Dermis microvascular lymphatic vessel endothelial cell (primary cell): ENCODE results near the gene SVIP. TPM values are rescaled to one million over a fixed set of nuclear protein-coding genes. Genes with fewer than 3 reads are reported as not detected.

ENCODE experiments used
- DNase-seq, 2 donors: peaks; one replicate each; pipeline versions ENCODE4 v3.0.0 to v3.0.0-alpha.2; 2010; ENCODE audit warnings: low read depth in 2 of 2
- total RNA-seq: library from RNA; depleted of rRNA; stranded (reverse); fragments of >200 nt; gene quantifications from 2 replicates; pipeline ENCODE4 v1.2.1, GENCODE V29; 2014

Gene SVIP, protein sequence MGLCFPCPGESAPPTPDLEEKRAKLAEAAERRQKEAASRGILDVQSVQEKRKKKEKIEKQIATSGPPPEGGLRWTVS
- 8.2 and 10.8 TPM in 2 replicates for total RNA-seq

- peak; percentile 97 to 99 for DNase-seq
These were observed at the start of gene SVIP for GRCh38 chr11:22829231-22830081. Gene SVIP, minus strand, starts transcription at chr11:22829801. Its CDS starts 53 bp downstream, at chr11:22829748.

GRCh38 chr11:22878604-22879003, 49.0 kb upstream of the SVIP start:
- no peak for DNase-seq

- DNase-seq, result no peak
These were observed 48.4 kb upstream of the SVIP start for GRCh38 chr11:22878039-22878438.

DNA sequence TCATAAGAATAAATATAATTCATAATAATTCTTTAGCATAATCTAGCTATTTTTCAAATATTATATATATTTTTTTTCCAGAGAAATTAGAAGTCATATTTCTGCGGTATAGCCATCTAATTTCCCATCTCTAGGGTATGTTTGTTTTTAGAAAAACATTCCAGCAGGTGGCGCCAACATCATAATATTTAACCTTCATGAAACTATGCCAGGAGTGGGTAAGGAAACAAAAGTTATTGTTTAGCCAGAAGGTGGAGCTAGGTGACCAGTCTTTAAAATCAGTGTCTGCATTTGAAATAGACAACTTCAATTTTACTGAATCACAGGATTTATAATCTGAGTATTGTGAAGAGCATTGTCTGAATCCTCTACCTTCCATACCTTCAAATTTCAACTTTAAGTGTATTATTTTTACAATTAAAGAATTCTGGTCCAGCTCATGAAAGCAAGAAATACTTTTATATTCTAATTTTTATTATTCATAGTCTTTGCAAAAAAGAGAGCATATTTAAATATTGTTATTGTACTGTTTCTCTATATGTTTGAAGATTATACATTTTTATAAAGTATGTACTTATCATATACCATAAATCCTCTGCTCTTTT, 46.4 kb upstream of the SVIP start:
- DNase-seq, result peak; percentile 81 to 87

- no peak for DNase-seq
These were observed 39.7 kb upstream of the SVIP start for GRCh38 chr11:22869325-22869724.

DNA sequence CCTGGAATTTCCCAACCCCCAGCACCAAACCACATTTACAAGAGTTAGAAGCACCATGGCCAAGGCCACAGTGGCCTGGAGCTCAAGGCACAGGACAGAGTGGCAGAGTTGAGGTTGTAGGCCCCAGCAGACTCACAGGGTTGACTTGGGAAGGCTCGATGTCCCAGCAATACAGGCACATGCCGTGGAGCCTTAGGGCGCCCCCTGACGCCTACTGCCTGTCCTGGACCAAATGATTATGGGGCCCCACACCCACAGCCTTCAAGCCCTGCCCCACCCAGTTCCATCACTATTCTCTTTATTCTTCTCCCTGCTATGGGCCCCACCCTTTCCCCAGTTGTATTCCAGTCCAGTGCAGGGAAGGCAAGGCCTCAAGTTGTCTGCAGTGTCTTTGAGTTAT, 30.6 kb upstream of the SVIP start, which contains the start of gene CCDC179:
CCDC179 (minus strand) TSS at position 234 of the 400 bp plus-strand sequence; CDS start at position 181, 53 bp downstream.
- no peak for DNase-seq

DNA sequence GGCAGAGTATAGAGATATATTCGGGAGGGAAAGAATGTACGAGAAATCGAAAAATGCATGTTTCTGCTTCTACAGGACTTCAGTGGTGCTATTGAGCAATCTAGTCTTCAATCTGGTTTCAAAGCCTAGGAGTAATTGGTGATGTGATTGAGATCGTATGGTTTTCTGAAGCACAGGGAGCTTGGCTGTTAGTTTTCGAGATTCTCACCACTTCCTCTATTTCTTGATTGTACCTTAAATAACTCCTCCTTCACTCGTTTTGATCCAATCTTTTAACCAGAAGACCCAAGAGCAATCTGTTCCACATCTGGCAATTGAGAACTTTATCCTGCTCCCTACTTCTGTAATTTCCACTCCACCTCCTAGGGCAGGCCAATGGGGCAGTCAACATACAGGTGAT, 30.2 kb upstream of the SVIP start:
- DNase-seq, result no peak

- DNase-seq, result no peak
These were observed 21.9 kb upstream of the SVIP start for GRCh38 chr11:22851477-22851876.

GRCh38 chr11:22846726-22847125, 17.1 kb upstream of the SVIP start:
- no peak for DNase-seq

DNA sequence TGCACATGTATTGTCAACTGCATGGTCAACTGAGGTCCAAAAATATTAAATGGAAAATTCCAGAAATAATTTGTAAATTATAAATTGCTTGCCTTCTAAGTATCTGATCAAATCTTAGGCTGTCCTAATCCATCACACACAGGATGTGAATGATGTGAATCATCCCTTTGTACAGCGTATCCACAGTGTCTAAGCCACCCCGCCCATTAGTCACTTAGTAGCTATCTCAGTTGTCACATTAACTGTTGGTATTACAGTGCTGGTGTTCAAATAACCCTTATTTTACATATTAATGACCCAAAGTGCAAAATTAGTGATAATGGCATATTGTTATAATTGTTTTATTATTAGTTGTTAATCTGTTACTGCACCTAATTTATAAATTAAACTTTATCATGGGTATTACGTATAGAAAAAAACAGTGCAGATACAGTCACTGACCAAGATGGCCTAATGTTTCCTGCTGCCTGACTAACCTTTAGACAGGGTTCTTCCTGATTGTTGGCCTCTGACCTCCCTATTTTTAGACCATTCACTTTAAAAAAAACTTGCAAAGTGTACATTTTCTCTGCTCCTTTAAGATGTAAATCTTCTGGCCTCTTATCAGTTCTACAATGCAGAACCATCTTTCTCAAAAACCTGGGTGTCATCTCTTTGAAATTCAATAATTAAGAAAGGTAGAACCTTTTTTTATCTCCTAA, 2.9 kb upstream of the SVIP start:
- DNase-seq, result peak; percentile 30 to 63

DNA sequence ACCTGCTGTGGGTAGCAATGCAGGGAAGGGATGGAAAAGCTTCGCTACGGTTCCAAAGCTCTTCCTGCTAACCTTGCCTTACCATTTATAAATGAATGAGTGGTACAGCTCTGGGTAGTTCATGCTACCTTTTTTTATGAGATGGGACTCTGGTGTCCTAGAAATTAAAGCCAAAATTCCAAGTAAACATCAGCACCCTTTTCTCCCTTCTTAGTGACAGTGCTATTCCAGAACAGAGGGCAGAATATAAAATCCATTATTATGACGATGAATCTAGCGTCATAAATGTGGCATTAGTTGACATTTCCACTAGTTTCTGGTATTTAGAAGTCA, 447 bp upstream of the SVIP start:
- no peak for DNase-seq

GRCh38 chr11:22828373-22828772, 1.2 kb downstream of the SVIP start:
- DNase-seq, result no peak

GRCh38 chr11:22822203-22822602, 7.4 kb downstream of the SVIP start:
- DNase-seq, result no peak

- no peak for DNase-seq
These were observed 19.7 kb downstream of the SVIP start for GRCh38 chr11:22809893-22810292.

DNA sequence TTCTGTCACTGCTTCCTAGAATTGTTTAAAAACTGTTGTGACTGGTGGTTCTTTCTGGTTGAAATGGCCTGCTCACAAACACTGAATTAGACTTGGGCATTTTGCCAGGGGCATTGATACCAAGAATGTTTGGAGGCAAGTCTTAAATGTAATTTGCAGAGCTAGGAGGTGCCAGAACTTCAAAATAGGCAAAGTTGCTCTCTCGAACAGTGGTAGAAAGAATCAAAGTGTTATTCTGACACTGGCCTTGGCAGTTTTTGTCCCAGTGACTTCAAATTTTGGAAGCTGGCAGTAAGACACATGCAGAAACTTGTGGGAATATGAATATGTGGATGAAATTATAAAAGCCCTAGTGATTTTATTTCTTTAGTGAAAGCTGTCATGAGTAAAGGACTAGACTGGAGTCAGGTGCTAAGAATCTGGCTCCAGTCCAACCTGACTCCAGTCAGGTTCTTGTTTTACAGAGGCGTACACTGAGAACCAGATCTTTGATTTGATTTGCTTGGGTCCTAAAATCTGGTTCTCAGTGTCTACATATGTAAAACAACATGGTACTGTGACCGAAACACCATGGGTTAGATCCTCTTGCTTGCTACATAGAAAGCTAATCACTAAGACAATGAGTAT, 20.9 kb downstream of the SVIP start:
- peak; percentile 7 to 62 for DNase-seq

DNA sequence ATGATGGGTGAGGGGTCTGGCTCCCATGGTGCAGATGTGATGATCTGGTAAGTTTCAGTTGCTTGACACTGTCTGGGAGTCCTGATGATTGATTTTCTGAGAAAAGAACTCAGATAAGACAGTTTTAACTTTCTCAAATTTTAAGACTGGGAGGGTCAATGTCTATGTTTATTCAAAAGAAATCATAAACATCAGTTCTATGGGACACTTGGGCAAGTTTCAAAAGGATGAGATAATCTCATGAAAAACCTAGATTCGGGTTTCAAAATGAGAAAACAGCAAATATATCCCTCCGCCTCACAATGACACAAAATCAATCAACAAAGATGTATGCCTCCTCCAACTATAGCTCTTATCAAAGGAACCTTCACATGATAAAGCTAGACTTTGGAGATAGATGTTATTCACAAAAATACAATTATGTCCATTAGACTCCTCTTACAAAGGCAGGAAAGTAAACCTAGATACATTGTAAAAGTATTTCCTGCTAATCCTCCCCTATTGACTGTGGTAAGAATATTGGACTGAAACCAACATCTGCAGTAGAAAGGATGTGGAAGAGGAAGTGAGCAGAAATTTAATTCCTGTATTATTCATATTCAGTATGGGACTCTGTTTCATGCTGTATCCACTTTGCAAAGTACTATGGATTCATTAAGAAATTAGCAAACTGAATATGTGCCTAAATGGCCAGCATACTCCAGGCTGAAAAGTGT, 21.6 kb downstream of the SVIP start:
- DNase-seq, result peak; percentile 83 to 89

GRCh38 chr11:22807391-22807790, 22.2 kb downstream of the SVIP start:
- peak; percentile 81 to 88 for DNase-seq

DNA sequence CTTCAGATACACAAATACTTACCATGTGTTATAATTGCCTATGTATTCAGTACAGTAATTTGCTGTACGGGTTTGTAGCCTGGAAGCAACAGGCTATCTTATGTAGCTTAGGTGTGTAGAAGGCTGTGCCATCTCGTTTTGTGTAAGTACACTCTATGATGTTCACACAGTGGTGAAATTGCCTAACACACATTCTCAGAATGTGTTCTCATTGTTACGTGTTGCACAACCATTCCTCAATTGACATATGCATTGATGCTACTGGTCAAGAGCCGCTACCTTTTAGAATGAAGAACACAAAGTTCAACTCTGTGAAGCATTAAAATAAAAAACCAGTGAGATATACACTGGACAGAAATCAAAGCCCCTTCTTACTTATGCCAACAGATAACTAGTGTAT, 26.7 kb downstream of the SVIP start:
- DNase-seq, result no peak

- DNase-seq, result no peak
These were observed 29.1 kb downstream of the SVIP start for GRCh38 chr11:22800482-22800881.

DNA sequence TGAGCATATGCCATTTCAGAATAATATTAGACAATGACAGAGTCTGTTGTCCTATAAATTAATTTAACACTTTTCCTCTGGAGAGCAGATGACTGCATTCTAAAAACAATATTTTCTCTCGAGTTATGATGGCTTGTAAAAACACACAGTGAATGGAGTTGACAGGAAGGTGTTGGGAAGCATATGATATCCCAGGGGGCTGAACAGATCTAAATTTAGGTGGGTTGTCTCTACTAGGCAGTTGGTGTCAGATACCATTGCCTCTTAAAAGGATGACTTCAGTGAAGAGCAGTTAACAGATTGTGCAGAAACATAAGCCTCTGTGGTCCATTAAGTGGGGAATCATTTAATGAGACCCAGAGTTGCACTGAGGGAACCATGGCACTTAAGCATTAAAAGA, 30.7 kb downstream of the SVIP start:
- peak; percentile 9 to 41 for DNase-seq

DNA sequence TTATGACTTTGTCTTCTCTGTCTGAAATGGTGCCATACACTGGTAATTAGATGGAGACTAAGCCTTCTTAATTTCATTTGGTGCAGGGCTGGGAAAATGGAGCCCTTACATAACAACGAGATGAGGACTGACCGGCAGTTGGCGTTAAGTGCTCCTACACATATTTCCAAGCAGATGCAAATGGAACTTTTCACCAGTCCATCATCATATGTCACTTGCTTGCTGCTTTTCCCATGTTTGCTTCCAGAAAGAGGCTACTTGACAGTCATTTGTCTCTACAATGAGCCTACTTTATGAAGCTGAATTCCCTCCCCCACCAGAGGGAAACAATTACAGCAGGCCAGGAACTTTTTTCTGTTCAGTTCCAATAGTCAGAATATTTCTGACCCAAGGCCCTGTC, 32.6 kb downstream of the SVIP start:
- DNase-seq, result no peak
